Stimulated activated CD8-positive, alpha-beta memory T cell treated with anti-CD3 and anti-CD28 coated beads, Interleukin-4, amount 100 ng/mL, for 24 hours (primary cell): ENCODE measurements around the gene SPANXB1.
"Not testable (repeated sequence)": the region's sequence is repeated elsewhere in the genome, so short reads cannot be mapped to it uniquely, and the experiment has no call there.

ENCODE experiments used
- DNase-seq: peaks from one replicate; pipeline ENCODE4 v3.0.0-alpha.2; 2020; ENCODE audit warnings: low read depth

The SPANXB1 gene, protein sequence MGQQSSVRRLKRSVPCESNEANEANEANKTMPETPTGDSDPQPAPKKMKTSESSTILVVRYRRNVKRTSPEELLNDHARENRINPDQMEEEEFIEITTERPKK

DNA sequence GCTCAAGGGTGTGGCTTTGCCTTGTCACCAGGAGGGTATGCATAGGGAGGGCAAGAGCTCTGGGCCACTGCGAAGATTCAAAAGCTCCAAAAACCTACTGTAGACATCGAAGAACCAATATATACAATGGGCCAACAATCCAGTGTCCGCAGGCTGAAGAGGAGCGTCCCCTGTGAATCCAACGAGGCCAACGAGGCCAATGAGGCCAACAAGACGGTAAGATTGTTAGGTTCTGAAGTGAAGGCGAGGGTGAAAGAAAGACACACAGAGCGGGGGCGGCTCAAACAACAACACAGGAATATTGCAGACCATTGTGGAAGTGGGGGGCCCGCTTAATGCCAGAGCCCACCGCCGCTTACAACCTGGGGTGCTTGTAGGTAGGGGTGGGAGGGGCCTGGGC lies at the start of gene SPANXB1:
Gene SPANXB1 (plus strand): TSS at position 27 of the 400 bp plus-strand sequence. CDS start 100 bp downstream, at position 127.
- DNase-seq = not testable (repeated sequence)

DNA sequence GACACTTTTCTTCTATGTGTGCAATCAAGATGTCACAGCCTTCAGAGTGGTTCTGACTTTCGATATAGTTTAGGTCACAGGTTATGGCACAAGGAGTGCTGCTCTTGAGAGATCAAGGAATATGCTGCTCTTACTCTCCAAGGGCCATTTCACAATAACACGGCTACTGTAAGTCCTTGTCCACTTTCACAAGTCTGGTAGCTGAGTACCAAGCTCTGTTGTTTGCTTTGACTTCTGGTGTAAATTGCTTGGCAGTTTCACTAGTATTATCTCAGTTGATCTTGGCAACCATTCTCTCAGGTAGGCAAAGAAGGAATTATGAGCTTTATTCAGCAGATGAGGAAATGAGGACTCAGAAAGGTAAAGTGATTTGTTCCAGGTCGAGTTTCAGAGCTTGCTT lies 35.4 kb upstream of the SPANXB1 start:
- DNase-seq = no peak

DNA sequence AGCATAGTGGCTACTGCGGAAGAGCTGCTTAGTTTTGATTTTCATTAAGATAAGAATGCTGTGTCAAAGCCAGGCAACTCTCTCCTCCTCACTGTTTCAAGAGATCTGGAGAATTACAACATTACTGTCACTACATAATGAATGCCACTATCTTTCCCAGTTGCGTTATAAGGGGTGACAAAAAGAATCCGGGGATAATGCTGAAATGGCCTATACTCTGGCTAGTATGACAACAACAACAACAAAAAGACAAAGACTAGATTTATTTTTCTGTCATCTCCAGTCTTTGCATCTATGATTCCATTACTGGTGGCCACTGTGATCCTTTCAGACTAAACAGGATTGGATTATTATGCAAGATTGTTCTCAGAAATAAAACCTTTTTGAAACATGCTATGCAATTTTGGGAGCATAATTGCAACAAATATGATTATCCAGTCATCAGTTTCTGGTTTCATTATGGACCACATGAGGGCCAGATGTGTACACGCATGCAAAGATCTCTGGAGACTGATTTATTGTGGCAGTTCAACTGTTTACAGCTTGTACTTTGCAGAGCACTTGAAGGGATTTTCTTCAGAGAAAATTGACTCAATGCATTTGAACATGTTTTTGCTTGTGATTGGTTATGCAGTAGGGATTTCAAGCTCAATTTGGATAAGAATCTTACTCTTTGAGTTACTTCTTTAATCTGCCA lies 31.1 kb upstream of the SPANXB1 start:
- DNase-seq = no peak

DNA sequence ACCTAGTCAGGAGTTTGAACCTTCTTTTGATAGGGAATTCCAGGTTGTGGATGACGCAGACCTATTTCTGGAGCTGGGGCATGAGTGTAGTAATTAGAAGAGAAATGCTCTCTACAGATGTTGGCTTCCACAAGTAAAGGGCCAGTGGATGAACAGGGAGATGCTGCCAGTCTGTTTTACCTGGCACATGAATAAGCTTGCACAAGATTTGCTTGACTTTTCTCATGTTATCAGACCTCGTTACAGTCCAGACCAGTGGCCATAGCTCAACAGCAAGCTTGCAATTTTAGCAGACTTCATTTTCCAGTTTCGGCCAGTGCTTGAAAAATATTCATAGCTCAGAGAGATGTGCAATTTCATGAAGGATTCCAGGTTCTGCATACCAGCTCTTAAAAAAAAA lies 26.9 kb upstream of the SPANXB1 start:
- DNase-seq = no peak

DNA sequence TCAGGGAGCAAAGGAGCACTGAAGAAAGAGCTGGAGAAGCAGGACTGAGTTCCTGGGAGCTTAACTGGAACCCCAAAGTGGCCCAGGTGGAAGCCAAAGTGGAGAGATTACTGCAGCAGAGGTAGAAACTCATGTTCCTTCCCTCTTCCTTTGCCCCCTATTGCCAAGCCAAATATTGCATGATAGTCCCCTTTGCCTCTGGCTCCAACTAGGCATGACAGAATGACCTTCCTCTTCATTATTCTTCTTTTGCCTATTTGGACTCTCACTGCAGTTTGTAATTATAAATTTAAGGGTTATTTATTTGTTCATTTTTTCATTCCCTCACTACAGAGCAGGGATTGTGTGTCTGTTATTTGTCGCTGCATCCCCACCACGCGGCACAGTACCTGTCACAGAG lies 22.1 kb upstream of the SPANXB1 start:
- DNase-seq = no peak

DNA sequence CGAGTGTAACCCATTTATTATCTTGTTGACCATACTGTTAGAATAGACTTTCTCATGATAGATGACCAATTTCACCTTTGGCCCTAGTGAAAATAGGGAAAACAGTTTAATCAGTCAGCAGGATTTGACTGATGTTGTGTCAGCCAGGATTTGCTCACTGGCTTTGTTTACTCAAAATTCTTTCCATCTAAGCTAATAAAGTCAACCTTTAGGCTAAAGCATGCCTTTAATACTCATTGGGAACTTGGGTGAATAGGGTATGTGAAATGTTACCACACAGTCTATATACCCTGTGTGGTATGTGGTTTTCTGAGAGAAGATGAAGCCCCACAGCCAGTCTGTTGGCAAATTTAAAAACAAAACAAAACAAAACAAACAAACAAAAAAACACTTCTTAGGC lies 18.7 kb upstream of the SPANXB1 start:
- no peak for DNase-seq

DNA sequence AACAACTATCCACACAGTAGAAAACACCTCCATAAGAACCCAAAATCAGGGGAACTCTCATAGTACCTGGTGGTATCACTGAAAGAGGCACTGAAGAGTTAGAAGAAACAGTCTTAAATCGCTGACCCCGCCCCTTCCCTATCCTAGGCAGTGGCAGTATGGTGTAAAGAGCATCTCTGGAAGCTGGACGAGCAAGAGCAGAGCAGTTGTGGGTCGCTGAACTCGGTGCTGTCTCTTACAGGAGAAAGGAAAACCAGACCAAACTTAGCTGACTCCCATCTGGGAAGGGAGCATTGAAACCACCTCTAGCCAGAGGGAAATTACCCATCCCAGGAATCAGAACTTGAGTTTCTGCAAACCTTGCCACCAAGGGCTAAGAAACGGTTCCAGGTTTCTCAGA lies 2.8 kb downstream of the SPANXB1 start:
- DNase-seq = not testable (repeated sequence)

DNA sequence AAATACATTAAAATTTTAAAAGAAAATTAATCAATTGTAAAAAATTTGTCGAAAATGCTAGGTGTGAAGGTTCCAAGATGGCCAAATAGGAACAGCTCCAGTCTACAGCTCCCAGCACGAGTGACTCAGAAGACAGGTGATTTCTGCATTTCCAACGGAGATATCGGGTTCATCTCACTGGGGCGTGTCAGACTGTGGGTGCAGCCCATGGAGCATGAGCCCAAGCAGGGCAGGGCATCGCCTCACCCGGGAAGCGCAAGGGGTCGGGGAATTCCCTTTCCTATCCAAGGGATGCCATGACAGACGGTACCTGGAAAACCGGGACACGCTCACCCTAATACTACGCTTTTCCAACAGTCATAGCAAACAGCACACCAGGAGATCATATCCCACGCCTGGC lies 41.9 kb downstream of the SPANXB1 start:
- DNase-seq = not testable (repeated sequence)

DNA sequence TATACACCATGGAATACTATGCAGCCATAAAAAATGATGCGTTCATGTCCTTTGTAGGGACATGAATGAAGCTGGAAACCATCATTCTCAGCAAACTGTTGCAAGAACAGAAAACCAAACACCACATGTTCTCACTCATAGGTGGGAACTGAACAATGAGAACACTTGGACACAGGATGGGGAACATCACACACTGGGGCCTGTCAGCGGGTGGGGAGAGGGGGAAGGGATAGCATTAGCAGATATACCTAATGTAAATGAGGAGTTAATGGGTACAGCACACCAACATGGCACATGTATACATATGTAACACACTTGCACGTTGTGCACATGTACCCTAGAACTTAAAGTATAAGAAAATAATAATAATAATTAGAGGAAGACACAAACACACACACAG lies 47.5 kb downstream of the SPANXB1 start:
- not testable (repeated sequence) for DNase-seq

DNA sequence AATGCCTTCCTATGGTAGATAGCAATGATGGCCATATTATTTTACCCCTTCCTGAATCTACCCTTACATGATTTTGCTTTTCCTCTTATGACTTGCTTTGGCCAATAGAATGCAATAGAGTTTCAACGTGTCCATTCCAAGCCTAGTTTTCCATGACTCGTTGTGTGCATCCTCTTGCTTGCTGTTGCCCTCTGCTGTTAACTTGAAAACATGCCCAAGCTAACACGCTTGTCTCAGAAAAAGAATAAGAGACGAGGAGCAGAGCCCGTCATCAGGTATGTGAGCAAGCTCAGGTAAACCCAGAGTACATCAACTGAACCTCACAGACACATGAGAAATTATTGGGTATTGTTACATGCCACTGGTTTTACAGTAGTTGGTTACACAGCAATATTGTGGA lies 49.7 kb downstream of the SPANXB1 start:
- DNase-seq = not testable (repeated sequence)
